GM18909 (cell line): ENCODE measurements around the gene GTF2F2.
"Not testable (repeated sequence)": the region's sequence is repeated elsewhere in the genome, so short reads cannot be mapped to it uniquely, and the experiment has no call there.

Experiments
- ATAC-seq: cut with Tn5 transposase; IDR thresholded peaks from one replicate; pipeline ENCODE4 v1.9.1; 2021; ENCODE audit warnings: mild to moderate bottlenecking; ENCODE audit not compliant: unreplicated experiment, poor library complexity

The GTF2F2 gene

GRCh38 chr13:45297456-45298205 is 177.3 kb downstream of the GTF2F2 start:
- peak; percentile 56 for ATAC-seq

- no peak for ATAC-seq
Observed at GRCh38 chr13:45298206-45298505, 177.8 kb downstream of the GTF2F2 start.

- not testable (repeated sequence) for ATAC-seq
Observed at GRCh38 chr13:45298550-45298949, 178.2 kb downstream of the GTF2F2 start.

- ATAC-seq = no peak
Observed at GRCh38 chr13:45299194-45299593, 178.9 kb downstream of the GTF2F2 start.

GRCh38 chr13:45300190-45300985 is 180.1 kb downstream of the GTF2F2 start:
- no peak for ATAC-seq

- no peak for ATAC-seq
Observed at GRCh38 chr13:45301263-45301662, 181.0 kb downstream of the GTF2F2 start.

- no peak for ATAC-seq
Observed at GRCh38 chr13:45302507-45302906, 182.2 kb downstream of the GTF2F2 start.

- ATAC-seq = no peak
Observed at GRCh38 chr13:45303026-45303425, 182.7 kb downstream of the GTF2F2 start.

GRCh38 chr13:45303866-45304265 is 183.6 kb downstream of the GTF2F2 start:
- ATAC-seq = no peak

- no peak for ATAC-seq
Observed at GRCh38 chr13:45305079-45305478, 184.8 kb downstream of the GTF2F2 start.

- no peak for ATAC-seq
Observed at GRCh38 chr13:45306966-45307365, 186.7 kb downstream of the GTF2F2 start.

- peak; percentile 36 for ATAC-seq
Observed at GRCh38 chr13:45310341-45311131, 190.2 kb downstream of the GTF2F2 start.

- no peak for ATAC-seq
Observed at GRCh38 chr13:45314822-45315221, 194.5 kb downstream of the GTF2F2 start.

GRCh38 chr13:45315520-45316167 is 195.3 kb downstream of the GTF2F2 start:
- ATAC-seq = no peak

GRCh38 chr13:45316338-45316737 is 196.0 kb downstream of the GTF2F2 start:
- peak; percentile 39 for ATAC-seq

- no peak for ATAC-seq
Observed at GRCh38 chr13:45316996-45317395, 196.7 kb downstream of the GTF2F2 start.

GRCh38 chr13:45320876-45321629 is 200.7 kb downstream of the GTF2F2 start:
- ATAC-seq = no peak

GRCh38 chr13:45325806-45326205 is 205.5 kb downstream of the GTF2F2 start:
- ATAC-seq = no peak

- no peak for ATAC-seq
Observed at GRCh38 chr13:45327253-45327955, 207.1 kb downstream of the GTF2F2 start.
